BJ (cell line): Measurements from ENCODE around the gene G6PC1. TPM values are rescaled to one million over a fixed set of nuclear protein-coding genes. Genes with fewer than 3 reads are reported as not detected.
"Not testable (repeated sequence)": the region's sequence is repeated elsewhere in the genome, so short reads cannot be mapped to it uniquely, and the experiment has no call there.

Experiments used
- CTCF ChIA-PET: fragments of 350-600 bp; formaldehyde crosslinking; extraction: SDS; loops from one replicate; lab custom pipeline; 2021; ENCODE audit warnings: antibody characterized with exemption, inconsistent platforms; lab: Yijun Ruan, JAX
- POLR2A ChIA-PET: fragments of 300-600 bp; sonication (Branson Sonifier 250); formaldehyde crosslinking; extraction: SDS; loops from one replicate; lab custom pipeline; 2021; ENCODE audit warnings: antibody characterized with exemption; lab: Charles Lee
- DNase-seq: peaks from one replicate; pipeline ENCODE4 v3.0.0-alpha.2; 2011; ENCODE audit warnings: low read depth
- H3K27me3 ChIP-seq: 2 replicates; pipeline ENCODE4 v1.6.0; 2011; ENCODE audit warnings: low read length; ENCODE audit not compliant: control insufficient read depth, insufficient read depth
- H3K36me3 ChIP-seq: 2 replicates; pipeline ENCODE4 v1.5.1; 2011; ENCODE audit warnings: low read length; ENCODE audit not compliant: control insufficient read depth, insufficient read depth
- H3K4me3 ChIP-seq: 2 replicates; pipeline ENCODE4 v1.5.1; 2011; ENCODE audit warnings: low read depth, mild to moderate bottlenecking, control low read depth, low read length
- CTCF ChIP-seq: IDR thresholded peaks from 2 replicates; pipeline ENCODE4 v1.5.1; 2011; ENCODE audit warnings: low read depth, mild to moderate bottlenecking, control low read depth, inconsistent platforms, low read length, moderate library complexity; ENCODE audit not compliant: insufficient read depth
- polyA plus RNA-seq: library from polyadenylated mRNA; depleted of rRNA; stranded (reverse); fragments of >200 nt; gene quantifications from 2 replicates; pipeline ENCODE4 v1.2.3, GENCODE V29; 2011

The G6PC1 gene
- polyA plus RNA-seq, 1 experiment = not detected

GRCh38 chr17:42878123-42878880 is 22.3 kb upstream of the G6PC1 start:
- Histone ChIP-seq H3K36me3 (no peaks in the 10 kb centered on the region), H3K27me3 (peaks cover 13% of the 10 kb centered on the region; the same call in 1 of the 2 replicates), H3K4me3 (no peak overlapping the region)
- ChIA-PET POLR2A (no interaction called here), CTCF (no interaction called here)
- no peak for DNase-seq
- no peak for TF ChIP-seq CTCF

GRCh38 chr17:42878924-42879595 is 21.5 kb upstream of the G6PC1 start:
- no peak overlapping the region for H3K4me3 ChIP-seq
- H3K27me3 ChIP-seq = peaks cover 12% of the 10 kb centered on the region; the same call in 1 of the 2 replicates
- POLR2A ChIA-PET = no interaction called here
- CTCF ChIA-PET = interaction anchor here (0.9 kb wide), 1 partner anchor 10 kb away, joined by 3 read pairs; no protein-coding TSS in a partner anchor
- DNase-seq = no peak
- no peaks in the 10 kb centered on the region for H3K36me3 ChIP-seq
- TF ChIP-seq CTCF = no peak

GRCh38 chr17:42879596-42879985 is 21.0 kb upstream of the G6PC1 start:
- ChIA-PET CTCF (interaction anchor here (0.9 kb wide), 1 partner anchor 9 kb away, joined by 3 read pairs; no protein-coding TSS in a partner anchor), POLR2A (no interaction called here)

DNA sequence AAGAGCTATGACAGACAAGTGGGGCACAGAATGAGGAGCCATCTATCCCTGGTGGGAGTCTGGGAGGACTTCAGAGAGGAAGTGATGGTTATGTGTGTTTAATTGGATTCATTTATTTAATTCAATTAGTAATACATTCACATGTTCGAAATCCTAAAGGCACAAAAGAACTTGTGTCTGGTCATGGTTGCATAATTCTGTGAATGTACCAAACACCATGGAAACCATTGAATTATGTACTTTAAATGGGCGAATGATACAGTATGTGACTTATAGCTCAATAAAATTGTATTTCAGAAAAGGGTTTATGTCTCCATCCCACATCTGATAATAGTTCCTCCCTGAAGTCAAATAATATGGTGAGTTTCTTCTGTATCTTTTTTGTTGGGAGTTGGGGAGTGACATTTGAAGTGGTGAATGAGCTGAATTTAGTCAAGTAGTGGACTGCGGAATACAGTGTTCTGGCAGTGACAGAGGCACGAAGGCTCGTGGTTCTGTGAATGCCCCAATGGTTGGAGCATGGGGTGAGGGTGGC is 19.8 kb upstream of the G6PC1 start:
- CTCF ChIA-PET = interaction anchor here (1.1 kb wide), 1 partner anchor 48 kb away, joined by 3 read pairs; no protein-coding TSS in a partner anchor
- peaks cover 14% of the 10 kb centered on the region; the same call in 1 of the 2 replicates for H3K27me3 ChIP-seq
- no peak for TF ChIP-seq CTCF

More at GRCh38 chr17:42879596-42879985, 21.0 kb upstream of the G6PC1 start:
- peaks cover 12% of the 10 kb centered on the region; the same call in 1 of the 2 replicates for H3K27me3 ChIP-seq
- TF ChIP-seq CTCF = no peak
- DNase-seq = no peak
- H3K4me3 ChIP-seq = no peak overlapping the region
- no peaks in the 10 kb centered on the region for H3K36me3 ChIP-seq

GRCh38 chr17:42881706-42882105 is 18.9 kb upstream of the G6PC1 start:
- peaks cover 14% of the 10 kb centered on the region; the same call in 1 of the 2 replicates for H3K27me3 ChIP-seq
- CTCF ChIA-PET, DNase-seq, H3K36me3 ChIP-seq, POLR2A ChIA-PET, H3K4me3 ChIP-seq: not testable (repeated sequence)

More for the DNA sequence above, 19.8 kb upstream of the G6PC1 start:
- POLR2A ChIA-PET = no interaction called here
- DNase-seq = no peak
- Histone ChIP-seq H3K4me3 (no peak overlapping the region), H3K36me3 (no peaks in the 10 kb centered on the region)
